ENCODE data around the gene LYRM7.
"Not testable (repeated sequence)": the region's sequence is repeated elsewhere in the genome, so short reads cannot be mapped to it uniquely, and the experiment has no call there.

The LYRM7 gene

DNA sequence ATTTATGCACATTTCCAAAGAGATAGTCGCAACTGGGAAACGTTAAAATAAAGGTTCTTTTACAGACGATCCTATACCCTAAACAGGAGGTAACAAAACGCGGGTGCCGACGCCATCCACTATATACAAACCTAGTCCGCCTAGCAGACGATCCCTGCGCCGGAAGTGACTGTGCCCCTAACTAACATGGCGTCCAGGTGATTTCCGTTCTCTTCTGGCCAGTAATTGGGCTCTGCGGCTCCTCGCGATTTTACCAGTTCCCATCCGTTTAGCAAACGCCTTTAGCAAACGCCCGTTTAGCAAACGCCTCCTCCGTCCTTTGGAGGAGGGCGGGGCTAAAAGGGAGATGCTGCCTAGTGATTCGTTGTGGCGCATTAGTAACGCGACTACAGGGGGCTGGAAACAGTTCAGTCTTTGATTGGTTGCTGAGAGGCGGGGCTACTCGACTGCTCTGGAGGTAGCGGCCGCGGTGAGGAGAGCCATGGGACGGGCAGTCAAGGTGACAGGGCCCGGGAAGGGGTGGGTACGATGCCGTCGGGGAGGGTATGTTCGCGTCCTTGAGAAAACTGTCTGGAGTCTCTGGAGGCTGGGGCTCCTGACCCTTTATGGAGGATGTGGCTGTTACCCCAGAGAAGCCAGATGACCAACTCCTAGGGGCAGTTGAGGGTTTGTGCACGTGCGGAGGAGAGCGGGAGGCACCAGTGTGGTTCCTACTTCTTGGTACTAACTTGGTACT lies at the start of gene LYRM7:
TSS of gene LYRM7 (plus strand) at position 405 of the 736 bp plus-strand sequence. CDS start at position 482, 77 bp downstream.
- DNase-seq = peak; percentile 91

DNA sequence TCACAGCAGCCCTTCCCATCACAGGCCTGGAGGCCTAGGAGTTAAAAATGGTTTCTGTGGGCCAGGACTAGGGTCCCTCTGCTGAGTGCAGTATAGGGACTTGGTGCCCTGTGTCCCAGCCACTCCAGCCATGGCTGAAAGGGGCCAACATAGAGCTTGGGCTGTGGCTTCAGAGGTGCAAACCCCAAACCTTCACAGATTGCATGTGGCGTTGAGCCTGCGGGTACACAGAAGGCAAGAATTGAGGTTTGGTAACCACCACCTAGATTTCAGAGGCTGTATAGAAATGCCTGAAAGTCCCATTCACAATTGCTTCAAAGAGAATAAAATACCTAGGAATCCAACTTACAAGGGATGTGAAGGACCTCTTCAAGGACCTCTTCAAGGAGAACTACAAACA lies 43.5 kb upstream of the LYRM7 start:
- DNase-seq = not testable (repeated sequence)

DNA sequence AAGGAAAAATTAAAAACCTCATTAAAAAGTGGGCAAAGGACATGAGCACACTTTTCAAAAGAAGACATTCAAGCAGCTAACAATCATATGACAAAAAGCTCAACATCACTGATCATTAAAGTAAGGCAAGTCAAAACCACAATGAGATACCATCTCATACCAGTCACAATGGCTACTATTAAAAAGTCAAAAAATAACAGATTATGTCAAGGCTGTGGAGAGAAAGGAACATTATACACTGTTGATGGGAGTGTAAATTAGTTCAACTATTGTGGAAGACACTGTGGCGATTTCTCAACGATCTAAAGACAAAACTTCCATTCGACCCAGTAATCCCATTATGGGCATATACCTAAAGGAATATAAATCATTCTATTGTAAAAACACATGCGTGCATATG lies 41.4 kb upstream of the LYRM7 start:
- DNase-seq = no peak

DNA sequence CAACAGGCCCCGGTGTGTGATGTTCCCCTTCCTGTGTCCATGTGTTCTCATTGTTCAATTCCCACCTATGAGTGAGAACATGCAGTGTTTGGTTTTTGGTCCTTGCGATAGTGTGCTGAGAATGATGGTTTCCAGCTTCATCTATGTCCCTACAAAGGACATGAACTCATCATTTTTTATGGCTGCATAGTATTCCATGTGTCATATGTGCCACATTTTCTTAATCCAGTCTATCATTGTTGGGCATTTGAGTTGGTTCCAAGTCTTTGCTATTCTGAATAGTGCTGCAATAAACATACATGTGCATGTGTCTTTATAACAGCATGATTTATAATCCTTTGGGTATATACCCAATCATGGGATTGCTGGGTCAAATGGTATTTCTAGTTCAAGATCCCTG lies 37.7 kb upstream of the LYRM7 start:
- DNase-seq = not testable (repeated sequence)

DNA sequence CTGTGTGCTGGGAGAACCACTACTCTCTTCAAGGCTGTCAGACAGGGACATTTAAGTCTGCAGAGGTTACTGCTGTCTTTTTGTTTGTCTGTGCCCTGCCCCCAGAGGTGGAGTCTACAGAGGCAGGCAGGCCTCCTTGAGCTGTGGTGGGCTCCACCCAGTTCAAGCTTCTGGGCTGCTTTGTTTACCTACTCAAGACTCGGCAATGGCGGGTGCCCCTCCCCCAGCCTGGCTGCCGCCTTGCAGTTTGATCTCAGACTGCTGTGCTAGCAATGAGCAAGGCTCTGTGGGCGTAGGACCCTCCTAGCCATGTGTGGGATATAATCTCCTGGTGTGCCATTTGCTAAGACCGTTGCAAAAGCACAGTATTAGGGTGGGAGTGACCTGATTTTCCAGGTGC lies 32.3 kb upstream of the LYRM7 start:
- DNase-seq = peak; percentile 19

DNA sequence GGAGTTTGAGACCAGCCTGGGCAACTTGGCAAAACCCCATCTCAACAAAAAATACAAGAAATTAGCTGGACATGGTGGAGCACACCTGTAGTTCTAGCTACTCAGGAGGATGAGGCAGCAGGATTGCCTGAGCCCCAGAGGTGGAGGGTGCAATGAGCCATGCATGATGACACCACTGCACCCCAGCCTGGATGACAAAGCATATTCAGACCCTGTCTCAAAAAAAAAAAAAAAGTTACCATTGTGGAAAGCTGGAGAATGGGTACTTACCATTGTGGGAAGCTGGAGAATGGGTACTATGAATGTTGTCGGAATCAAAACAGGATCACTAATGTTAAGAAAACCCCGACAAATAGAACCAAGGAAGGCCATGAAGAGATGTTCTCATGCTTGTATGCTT lies 31.4 kb upstream of the LYRM7 start:
- DNase-seq = no peak

DNA sequence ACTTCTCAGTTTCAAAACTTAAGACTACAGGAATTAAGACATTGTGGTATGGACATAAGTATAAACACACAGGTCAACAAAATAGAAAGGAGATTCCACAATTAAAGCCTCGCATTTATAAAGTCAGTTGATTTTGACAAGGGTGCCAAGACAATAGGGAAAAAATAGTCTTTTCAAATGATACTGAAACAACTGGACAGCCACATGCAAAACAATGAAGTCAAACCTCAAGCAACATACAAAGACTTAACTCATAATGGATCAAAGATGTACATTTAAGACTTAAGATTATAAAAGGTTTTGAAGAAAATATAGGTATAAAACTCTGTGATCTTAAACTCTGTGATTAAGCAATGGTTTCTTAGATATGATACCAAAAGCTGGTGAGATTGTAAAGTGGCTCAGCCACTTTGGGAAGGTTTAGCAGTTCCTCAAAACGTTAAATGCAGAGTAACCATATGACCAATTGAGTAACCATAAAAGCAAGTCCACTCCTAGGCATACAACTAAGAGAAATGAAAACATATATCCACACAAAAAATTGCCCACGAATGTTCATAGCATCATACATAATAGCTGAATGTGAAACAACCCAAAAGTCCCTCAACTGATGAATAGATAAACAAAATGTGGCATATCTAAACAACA lies 27.6 kb upstream of the LYRM7 start:
- DNase-seq = no peak

DNA sequence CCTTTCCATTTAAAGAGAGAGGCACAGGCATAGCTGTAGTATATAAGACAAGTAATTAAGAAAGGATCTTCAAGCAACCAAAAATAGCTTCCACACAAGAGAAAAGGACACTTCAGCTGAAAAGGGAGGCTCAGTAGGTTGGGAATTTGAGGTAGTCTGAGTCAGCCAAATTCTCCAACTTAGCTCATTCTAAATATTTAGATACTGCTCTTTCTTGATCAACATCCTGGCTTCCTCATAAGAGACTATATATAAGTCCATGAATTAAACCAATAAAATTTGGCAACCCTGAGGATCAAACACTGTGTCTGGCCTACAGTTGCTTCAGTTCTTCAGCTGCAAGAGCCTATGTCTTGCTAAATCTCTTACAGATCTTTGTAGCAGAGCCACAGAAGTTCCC lies 23.5 kb upstream of the LYRM7 start:
- DNase-seq = no peak

DNA sequence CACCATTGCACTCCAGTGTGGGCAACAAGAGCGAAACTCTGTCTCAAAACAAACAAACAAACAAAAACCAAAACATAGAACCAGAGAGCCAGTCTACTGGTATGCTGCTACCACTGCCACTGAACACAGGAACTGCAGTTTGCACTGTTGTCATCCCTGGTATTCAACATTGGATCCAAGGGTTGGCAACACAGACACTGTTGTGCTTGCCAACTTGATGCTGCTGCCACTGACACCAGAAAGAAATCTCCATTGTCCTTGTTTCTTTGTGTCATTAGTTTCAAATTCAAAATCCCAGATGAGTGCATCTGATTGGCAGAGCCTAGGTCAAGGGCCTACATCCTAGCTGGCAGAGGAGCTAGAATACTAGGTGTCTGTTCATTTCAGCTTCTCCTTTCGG lies 21.9 kb upstream of the LYRM7 start:
- no peak for DNase-seq

DNA sequence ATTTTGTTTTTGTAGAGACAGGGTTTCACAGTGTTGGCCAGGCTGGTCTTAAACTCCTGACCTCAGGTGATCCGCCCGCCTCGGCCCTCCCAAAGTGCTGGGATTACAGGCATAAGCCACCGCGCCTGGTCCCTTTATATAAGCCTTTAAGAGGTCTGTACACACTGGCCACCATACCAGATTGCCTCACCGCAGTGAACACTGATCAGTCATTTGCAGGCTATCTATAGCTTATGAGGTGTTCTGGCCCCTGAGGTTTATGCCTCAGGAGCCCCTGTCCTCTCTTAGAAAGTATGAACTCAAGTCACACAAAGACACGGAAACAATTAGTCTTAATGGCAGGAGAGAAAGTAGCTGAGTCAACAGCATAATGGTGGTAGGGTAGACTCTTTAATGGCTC lies 20.3 kb upstream of the LYRM7 start:
- no peak for DNase-seq

DNA sequence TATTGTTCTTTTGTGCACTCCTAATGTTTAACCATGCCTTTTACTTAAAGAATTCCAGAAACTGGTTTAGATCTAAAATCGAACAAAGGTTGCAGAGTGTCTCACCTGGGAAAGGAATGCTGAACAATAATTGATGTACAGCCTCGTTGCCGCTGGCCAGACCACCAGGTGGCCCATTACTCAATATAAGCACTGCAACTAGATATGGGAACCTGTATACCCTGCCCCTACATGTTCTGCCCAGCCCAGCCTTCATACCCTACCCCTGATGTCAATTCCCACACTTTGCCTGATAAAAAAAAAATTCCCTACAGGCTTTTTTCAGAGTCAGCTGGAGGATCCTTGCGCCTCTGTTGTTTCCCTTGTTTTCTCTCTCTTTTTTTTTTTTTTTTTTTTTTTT lies 19.5 kb upstream of the LYRM7 start:
- no peak for DNase-seq

DNA sequence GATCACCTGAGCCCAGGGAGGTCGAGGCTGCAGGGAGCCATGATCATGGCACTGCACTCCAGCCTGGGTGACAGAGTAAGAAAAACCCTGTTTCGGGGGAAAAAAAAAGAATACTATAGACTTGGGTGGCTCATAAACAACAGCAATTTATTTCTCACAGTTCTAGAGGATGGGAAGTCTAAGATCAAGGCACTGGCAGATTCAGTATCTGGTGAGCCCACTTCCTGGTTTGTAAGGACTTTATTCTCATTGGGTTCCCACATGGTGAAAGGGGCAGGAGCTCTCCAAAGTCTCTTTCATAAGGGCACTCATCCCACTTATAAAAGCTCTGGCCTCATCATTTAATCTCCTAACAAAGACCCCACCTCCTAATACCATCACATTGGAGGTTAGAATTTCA lies 14.4 kb upstream of the LYRM7 start:
- DNase-seq = no peak

DNA sequence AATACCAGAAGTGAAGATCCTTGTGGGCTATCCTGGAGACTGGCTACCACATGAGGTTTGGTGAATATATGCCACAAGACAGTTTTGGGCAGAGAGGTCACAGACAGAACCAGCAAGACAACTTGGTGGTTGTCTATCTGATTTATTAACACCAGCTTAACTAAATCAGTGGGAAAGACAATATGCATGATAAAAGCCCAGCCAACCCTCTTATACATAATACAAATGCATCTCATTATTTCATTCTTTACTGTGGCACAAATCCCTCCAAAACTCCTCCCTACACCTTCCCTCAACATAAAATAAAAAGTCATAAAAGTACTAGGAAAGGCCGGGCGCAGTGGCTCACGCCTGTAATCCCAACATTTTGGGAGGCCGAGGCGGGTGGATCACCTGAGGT lies 13.8 kb upstream of the LYRM7 start:
- no peak for DNase-seq

DNA sequence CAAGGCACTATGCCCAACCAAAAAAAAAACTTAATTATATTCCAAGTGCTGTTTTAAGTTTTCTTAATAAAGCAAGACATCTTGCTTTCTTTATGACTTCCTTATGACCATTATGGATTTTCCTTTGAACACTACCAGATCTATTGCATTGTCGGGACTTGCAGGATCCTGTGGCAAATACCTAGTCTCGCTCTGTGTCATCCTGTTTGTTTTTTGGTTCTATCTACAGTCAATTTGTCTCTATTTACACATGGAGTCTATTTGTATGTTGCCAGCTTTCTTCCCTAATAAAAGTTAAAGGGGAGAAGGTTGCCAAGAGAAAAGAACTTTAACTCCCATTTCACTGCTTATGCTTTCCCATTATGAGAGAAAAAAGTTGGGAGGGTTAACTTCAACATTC lies 10.6 kb upstream of the LYRM7 start:
- no peak for DNase-seq

DNA sequence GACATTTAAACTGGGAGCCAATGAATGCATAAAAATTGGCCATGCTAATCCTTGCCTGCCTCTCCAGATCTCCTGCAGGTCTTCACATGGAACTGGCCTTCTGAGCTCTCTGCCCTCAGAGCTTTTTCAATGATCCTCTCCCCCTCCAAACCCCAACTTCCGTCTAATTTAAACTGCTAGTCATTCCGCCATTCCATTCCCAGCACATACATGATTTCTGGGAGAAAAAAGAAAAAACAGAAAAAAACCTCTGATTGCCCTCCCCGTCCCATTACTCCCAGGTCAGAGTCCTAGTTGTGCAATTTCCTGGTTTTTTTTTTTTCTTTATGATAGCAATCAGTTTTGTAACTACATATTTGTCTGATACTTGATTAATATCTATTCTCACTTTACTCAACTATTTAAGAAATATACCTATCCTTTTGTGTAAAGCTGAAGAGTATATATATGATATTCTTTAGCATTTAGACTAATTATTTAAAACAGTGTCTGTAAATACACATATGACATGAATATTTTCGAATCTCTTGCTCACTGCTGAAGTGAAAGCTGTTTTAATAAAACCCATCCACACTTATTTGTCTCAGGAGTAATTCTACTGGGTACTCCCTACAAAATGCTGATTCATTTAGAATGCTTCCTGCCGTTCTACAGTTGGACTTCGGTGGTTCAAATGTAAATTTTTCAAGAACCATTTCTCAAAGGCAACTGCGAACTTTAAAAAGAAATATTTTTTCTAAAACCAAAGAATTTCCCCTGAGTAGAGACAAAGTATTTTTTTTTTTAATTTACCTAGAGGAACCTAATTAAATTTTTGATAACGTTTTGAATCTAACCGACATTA lies 7.2 kb upstream of the LYRM7 start:
- DNase-seq = no peak

DNA sequence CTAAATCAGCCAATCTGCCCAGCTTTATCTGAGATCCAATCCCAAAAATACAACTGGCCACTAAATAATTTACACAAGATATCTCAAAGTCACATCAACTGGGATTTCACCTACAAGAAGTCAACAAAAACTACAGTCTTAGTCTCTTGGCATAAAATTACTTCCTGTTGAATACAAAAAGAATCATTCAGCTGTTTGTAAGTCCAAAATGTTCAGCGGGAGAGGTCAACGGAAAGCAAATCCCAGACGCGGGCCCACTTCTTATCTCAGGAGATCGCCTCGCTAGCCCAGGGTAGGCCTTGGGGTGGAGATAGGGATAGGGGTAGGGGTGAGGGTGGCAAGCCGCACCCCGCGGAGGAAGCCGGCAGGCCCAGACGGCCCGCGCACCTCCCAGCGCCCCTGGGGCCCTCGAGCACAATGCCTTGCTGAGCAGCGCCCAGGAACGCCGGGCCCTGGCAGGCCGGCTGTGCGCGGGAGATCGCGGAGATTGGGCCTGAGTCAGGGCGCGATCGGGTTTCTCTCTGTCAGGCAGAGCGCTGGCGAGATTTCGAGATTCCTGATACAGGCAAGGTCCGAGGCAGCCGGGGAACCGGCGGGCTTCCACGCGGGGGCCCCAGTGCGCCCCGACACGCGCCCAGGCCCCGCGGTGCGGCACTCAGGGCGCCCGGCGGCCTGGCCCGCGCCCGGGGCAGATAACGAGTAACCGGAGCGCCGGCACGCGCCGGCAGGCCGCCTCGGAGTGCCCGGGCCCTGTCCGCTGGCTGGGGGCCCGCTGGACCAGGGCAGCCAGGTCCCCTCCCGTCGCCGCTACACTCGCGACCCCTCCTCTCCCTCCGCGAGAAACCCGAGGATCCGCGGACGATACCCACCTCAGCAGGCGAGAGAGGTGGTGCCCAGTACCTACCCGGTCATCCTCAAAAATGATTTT lies 6.3 kb upstream of the LYRM7 start:
- DNase-seq = peak; percentile 63

DNA sequence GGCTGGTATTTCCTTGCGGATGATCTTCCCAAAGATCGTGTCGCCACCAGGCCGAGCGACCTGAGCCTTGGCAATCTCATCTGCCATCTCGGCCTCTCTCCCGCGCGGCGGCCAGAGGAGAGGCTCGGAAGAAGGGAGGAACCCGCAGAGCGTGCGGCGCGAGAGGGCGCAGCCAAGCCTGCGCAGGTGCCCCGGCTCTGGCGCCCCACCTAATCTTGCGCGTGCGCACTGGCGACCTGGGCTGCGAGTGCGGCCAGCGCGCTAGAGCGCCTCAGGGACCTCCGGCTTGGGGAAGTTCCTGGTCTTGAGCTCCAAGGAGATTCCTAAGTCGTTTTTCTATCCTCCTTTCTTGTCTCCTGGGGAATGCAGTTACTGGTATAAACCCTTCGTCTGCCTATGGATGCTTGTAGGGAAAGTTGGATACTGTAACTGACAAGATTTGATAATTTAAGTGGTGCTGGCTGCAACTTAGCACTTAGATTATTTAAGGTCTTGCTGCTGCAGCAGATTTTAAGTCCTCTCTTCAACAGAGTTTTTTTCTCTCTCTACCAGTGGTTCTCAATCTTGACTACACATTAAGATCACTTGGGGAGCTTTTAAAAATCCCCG lies 5.5 kb upstream of the LYRM7 start, which contains the start of gene HINT1:
TSS of gene HINT1 (minus strand) at position 138 of the 609 bp plus-strand sequence. CDS start at position 87, 51 bp downstream.
- peak; percentile 91 for DNase-seq

DNA sequence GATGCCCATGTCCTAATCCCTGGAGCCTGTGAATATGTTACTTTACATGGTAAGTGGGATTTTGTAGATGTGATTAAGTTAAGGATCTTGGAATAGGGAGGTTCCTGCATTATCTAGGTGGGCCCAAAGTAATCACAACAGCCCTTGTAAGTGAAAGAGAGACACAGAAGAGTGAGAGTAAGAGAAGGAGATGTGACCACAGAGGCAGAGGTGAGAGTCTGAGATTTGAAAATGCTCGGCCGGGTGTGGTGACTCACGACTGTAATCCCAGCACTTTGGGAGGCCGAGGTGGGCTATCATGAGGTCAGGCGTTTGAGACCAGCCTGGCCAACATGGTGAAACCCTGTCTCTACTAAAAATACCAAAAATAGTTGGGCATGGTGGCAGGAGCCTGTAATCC lies 3.1 kb upstream of the LYRM7 start:
- no peak for DNase-seq

DNA sequence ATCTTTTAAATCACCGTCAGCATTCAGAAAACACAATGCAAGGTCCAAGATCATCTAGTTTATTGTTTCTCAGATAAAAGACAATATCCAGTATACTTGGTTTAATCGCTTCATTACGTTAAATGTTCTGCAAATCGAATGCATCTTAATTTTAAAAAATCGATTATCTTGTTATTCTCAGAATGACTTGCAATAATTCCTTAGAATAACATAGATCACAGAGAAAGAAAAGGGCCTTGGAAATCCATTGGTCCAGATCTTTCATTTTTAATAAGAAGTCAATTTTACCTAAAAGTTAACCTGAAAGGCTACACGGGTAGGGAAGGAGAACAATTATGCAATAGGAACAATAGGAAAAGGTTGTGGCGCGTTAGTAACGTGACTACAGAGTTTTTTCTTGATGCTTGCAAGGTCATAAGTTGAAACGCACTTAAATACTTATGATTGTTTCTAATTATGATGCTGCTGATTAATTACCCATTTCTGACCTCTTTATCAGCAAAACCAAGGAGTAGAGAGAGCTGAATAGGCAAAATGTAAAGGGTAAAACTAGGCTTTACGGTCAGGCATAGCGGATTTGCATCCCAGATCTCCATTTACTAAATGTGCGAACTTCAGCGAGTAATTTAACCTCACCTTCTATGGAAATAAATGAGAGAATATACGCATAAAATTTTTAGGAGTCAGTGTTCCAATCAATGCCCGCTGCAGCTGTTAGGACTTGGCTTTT lies 769 bp upstream of the LYRM7 start:
- DNase-seq = no peak

DNA sequence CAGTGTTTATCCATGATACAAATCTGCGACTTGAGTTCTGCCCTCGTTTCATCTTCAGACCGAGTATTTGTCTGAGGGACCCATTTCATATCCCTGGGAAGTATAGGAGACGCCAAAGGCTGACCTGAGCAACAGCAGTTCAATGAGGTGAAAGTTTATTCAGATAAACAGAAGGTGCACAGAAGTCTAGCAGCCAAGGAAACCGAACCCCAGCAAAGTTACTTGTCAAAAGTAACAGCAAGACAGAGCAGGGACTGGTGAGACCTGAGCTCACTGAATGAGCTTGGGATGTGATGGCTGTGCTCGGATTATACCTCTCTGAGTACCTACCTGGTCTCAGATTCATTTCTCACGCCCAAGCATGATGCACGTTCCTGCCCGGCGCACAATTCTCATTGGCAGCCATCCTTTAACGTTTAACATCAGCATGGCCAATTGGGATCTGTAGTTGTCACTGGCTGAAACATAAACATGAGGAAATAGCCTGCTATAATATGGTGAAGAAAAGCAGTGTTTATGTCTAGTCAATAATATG lies 599 bp downstream of the LYRM7 start:
- peak; percentile 14 for DNase-seq

DNA sequence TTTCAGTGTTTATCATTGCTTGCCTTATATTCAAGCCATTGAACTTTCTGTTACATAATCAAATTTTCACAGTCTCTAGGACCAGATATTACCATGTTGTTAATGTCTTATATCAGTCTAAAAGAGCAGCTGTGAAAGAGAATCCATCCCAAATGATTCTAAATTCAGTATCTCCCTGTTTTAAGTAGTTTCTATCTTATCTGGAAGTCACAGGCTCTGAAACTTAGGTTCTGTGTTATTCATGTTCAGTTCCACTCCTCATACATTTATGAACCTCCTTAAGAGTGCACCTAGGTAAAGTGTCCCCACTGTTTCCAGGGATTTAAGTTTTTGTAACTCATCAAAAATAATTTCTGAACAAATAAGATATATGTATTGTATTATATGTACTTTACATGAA lies 9.7 kb downstream of the LYRM7 start:
- no peak for DNase-seq

All from activated CD4-positive, alpha-beta T cell treated with anti-CD3 and anti-CD28 coated beads, Interleukin-2, amount 50 U/mL, for 1 hour (primary cell).